Trophoblast cell (in vitro differentiated cells and primary cell): ENCODE results near the gene SCMH1.
A peak's percentile ranks its signal among the peaks of the same experiment; 100 is the strongest.

ENCODE experiments used
- DNase-seq, 2 donors: peaks; one replicate each; pipeline ENCODE4 v3.0.0-alpha.2; 2016
- H2AFZ ChIP-seq: 2 replicates; pipeline ENCODE4 v1.6.1; 2013; ENCODE audit warnings: low read length, moderate library complexity, mild to moderate bottlenecking; ENCODE audit not compliant: insufficient read depth, poor library complexity
- H2AK5ac ChIP-seq: 2 replicates; pipeline ENCODE4 v1.6.1; 2013; ENCODE audit warnings: mild to moderate bottlenecking, low read length
- H2BK120ac ChIP-seq: 2 replicates; pipeline ENCODE4 v1.6.1; 2013; ENCODE audit warnings: low read length, mild to moderate bottlenecking, moderate library complexity; ENCODE audit not compliant: insufficient read depth, poor library complexity
- H2BK12ac ChIP-seq: 2 replicates; pipeline ENCODE4 v1.6.1; 2013; ENCODE audit warnings: mild to moderate bottlenecking, low read length, moderate library complexity
- H2BK5ac ChIP-seq: 2 replicates; pipeline ENCODE4 v1.6.1; 2013; ENCODE audit warnings: low read length, low read depth, moderate library complexity, mild to moderate bottlenecking; ENCODE audit not compliant: poor library complexity
- H3K14ac ChIP-seq: 2 replicates; pipeline ENCODE4 v1.6.1; 2013; ENCODE audit warnings: mild to moderate bottlenecking, low read length
- H3K18ac ChIP-seq: 2 replicates; pipeline ENCODE4 v1.6.1; 2013; ENCODE audit warnings: mild to moderate bottlenecking, low read length
- H3K23ac ChIP-seq: 2 replicates; pipeline ENCODE4 v1.6.1; 2013; ENCODE audit warnings: low read length
- H3K27ac ChIP-seq: 2 replicates; pipeline ENCODE4 v1.5.1; 2013; ENCODE audit warnings: low read depth, mild to moderate bottlenecking, inconsistent platforms, low read length, moderate library complexity
- H3K27me3 ChIP-seq: 2 replicates; pipeline ENCODE4 v1.6.1; 2013; ENCODE audit warnings: inconsistent platforms, mild to moderate bottlenecking, low read length, moderate library complexity; ENCODE audit not compliant: insufficient read depth
- H3K36me3 ChIP-seq, 2 experiments: 1 replicate in 1 of 2; 2 replicates in 1 of 2; pipeline ENCODE4 v1.6.1; 2013; ENCODE audit warnings: low read length in 2 of 2, mild to moderate bottlenecking in 2 of 2, moderate library complexity in 1 of 2; ENCODE audit not compliant: insufficient read depth in 2 of 2, control insufficient read depth in 1 of 2
- H3K4ac ChIP-seq: 2 replicates; pipeline ENCODE4 v1.6.1; 2013; ENCODE audit warnings: low read depth, mild to moderate bottlenecking, low read length, moderate library complexity
- H3K4me1 ChIP-seq, 2 experiments: 1 replicate in 1 of 2; 2 replicates in 1 of 2; pipeline ENCODE4 v1.6.1; 2013; ENCODE audit warnings: low read length in 2 of 2, mild to moderate bottlenecking in 2 of 2, moderate library complexity in 1 of 2; ENCODE audit not compliant: insufficient read depth in 2 of 2, control insufficient read depth in 1 of 2
- H3K4me2 ChIP-seq: 2 replicates; pipeline ENCODE4 v1.6.1; 2013; ENCODE audit warnings: inconsistent platforms, mild to moderate bottlenecking, low read length, moderate library complexity
- H3K4me3 ChIP-seq: 2 replicates; pipeline ENCODE4 v1.5.1; 2013; ENCODE audit warnings: mild to moderate bottlenecking, low read depth, low read length, inconsistent platforms
- H3K79me1 ChIP-seq: one replicate; pipeline ENCODE4 v1.6.1; 2013; ENCODE audit warnings: low read length
- H3K79me2 ChIP-seq: 2 replicates; pipeline ENCODE4 v1.6.1; 2013; ENCODE audit warnings: low read length, mild to moderate bottlenecking; ENCODE audit not compliant: control insufficient read depth, insufficient read depth, poor library complexity
- H3K9ac ChIP-seq: 2 replicates; pipeline ENCODE4 v1.6.1; 2013; ENCODE audit warnings: mild to moderate bottlenecking, low read length
- H3K9me3 ChIP-seq: 2 replicates; pipeline ENCODE4 v1.6.1; 2013; ENCODE audit warnings: low read depth, mild to moderate bottlenecking, control low read depth, inconsistent platforms, low read length; ENCODE audit not compliant: insufficient read depth
- H4K12ac ChIP-seq: 2 replicates; pipeline ENCODE4 v1.6.1; 2013; ENCODE audit warnings: low read depth, mild to moderate bottlenecking, low read length, moderate library complexity
- H4K8ac ChIP-seq: 2 replicates; pipeline ENCODE4 v1.6.1; 2013; ENCODE audit warnings: low read depth, mild to moderate bottlenecking, low read length, moderate library complexity
- H4K91ac ChIP-seq: one replicate; pipeline ENCODE4 v1.6.1; 2013; ENCODE audit warnings: low read depth, mild to moderate bottlenecking, low read length, moderate library complexity
- WGBS: extraction: QIAGEN DNeasy Blood & Tissue Kit; methylation state at CpG from one replicate; pipeline ENCODE4 v1.1.7; 2013; ENCODE audit warnings: missing lambda C conversion rate; ENCODE audit not compliant: insufficient read length, insufficient coverage; ENCODE audit errors: extremely low coverage; 5-methylcytosine and 5-hydroxymethylcytosine counted together

SCMH1 gene

DNA sequence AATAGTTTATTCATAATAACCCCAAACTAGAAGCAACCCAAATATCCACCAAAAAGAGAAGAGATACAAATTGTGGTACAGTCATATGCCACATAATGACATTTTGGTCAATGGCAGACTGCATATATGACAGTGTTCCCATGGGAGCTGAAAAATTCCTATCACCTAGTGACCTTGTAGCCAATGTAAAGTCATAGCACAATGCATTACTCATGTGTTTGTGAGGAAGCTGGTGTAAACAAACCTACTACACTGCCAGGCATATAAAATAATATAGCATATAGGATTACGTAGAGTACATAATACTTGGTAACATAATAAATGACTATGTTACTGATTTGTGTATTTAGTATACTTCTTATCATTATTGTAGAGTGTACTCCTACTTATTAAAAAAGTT lies 191.1 kb downstream of the SCMH1 start:
- Histone ChIP-seq H3K27me3 (no peaks in the 10 kb centered on the region), H3K4ac (no peak overlapping the region), H3K4me2 (no peak overlapping the region), H3K79me1 (no peaks in the 10 kb centered on the region), H3K4me1 (no peaks in the 10 kb centered on the region), H3K36me3 (peaks cover 10 to 18% of the 10 kb centered on the region in 2 experiments), H2BK5ac (no peak overlapping the region), H2BK12ac (no peak overlapping the region), H3K9me3 (no peaks in the 10 kb centered on the region), H2AK5ac (no peak overlapping the region), H2AFZ (no peak overlapping the region), H3K4me3 (no peak overlapping the region), H4K12ac (no peak overlapping the region), H4K91ac (no peak overlapping the region), H3K23ac (no peak overlapping the region), H3K79me2 (no peaks in the 10 kb centered on the region), H4K8ac (no peak overlapping the region), H3K14ac (no peak overlapping the region), H3K18ac (no peak overlapping the region), H3K9ac (no peak overlapping the region), H2BK120ac (no peak overlapping the region), H3K27ac (no peak overlapping the region)
- DNase-seq: no peak
- WGBS: no CpG with 5 or more reads among the region's 1 CpG

DNA sequence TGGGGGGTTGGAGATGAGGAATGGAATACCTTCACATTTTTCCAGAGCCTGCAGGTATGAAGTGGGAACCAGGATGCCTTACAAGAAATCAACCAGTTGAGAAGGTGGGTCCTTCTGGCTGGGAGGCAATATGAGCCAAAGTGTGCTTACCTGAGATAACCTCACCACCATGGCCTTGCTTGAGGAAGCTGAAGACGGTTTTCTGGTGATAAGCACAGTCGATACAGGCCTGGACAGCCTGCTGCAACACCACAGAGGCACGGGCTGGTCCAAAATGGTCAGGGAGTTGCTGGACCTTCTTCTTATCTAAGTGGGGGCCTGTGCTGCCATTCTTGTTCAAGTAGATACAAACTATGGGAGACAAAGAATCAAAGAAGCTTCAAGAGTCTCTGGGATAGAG lies 193.6 kb downstream of the SCMH1 start:
- no CpG with 5 or more reads among the region's 3 CpGs for WGBS
- Histone ChIP-seq H3K23ac (no peak overlapping the region), H3K4me1 (peaks cover 5 to 10% of the 10 kb centered on the region in 2 experiments), H2BK5ac (no peak overlapping the region), H3K4me2 (no peak overlapping the region), H4K91ac (no peak overlapping the region), H2BK12ac (no peak overlapping the region), H3K79me1 (no peaks in the 10 kb centered on the region), H3K9ac (no peak overlapping the region), H3K4ac (no peak overlapping the region), H3K27ac (no peak overlapping the region), H2BK120ac (no peak overlapping the region), H2AFZ (no peak overlapping the region), H3K4me3 (no peak overlapping the region), H4K12ac (no peak overlapping the region), H3K36me3 (peaks cover 10 to 20% of the 10 kb centered on the region in 2 experiments), H4K8ac (no peak overlapping the region), H3K79me2 (no peaks in the 10 kb centered on the region), H3K18ac (no peak overlapping the region), H3K9me3 (no peaks in the 10 kb centered on the region), H3K27me3 (no peaks in the 10 kb centered on the region), H3K14ac (no peak overlapping the region), H2AK5ac (no peak overlapping the region)
- DNase-seq: no peak

GRCh38 chr1:41046347-41046775 lies 195.7 kb downstream of the SCMH1 start:
- H3K4me3 ChIP-seq: no peak overlapping the region
- H3K79me1 ChIP-seq: no peaks in the 10 kb centered on the region
- no peak overlapping the region for H3K23ac ChIP-seq
- no peak overlapping the region for H3K14ac ChIP-seq
- no peak overlapping the region for H2BK120ac ChIP-seq
- no peak overlapping the region for H3K9ac ChIP-seq
- H3K36me3 ChIP-seq: peaks cover 10 to 18% of the 10 kb centered on the region in 2 experiments
- H3K27ac ChIP-seq: no peak overlapping the region
- H3K4ac ChIP-seq: no peak overlapping the region
- H3K18ac ChIP-seq: no peak overlapping the region
- H2BK12ac ChIP-seq: no peak overlapping the region
- no peaks in the 10 kb centered on the region for H3K27me3 ChIP-seq
- H4K8ac ChIP-seq: no peak overlapping the region
- H4K91ac ChIP-seq: no peak overlapping the region
- no peak overlapping the region for H2BK5ac ChIP-seq
- no CpG with 5 or more reads among the region's 10 CpGs for WGBS
- no peak overlapping the region for H3K4me2 ChIP-seq
- H3K9me3 ChIP-seq: no peaks in the 10 kb centered on the region
- H3K4me1 ChIP-seq: peaks cover 5 to 10% of the 10 kb centered on the region in 2 experiments
- no peak overlapping the region for H4K12ac ChIP-seq
- no peak overlapping the region for H2AFZ ChIP-seq
- no peak overlapping the region for H2AK5ac ChIP-seq
- no peaks in the 10 kb centered on the region for H3K79me2 ChIP-seq
- no peak for DNase-seq

GRCh38 chr1:41045740-41046139 lies 196.4 kb downstream of the SCMH1 start:
- Histone ChIP-seq H3K27ac (no peak overlapping the region), H3K18ac (no peak overlapping the region), H2AK5ac (no peak overlapping the region), H3K9me3 (no peaks in the 10 kb centered on the region), H3K4me3 (no peak overlapping the region), H2BK5ac (no peak overlapping the region), H2BK120ac (no peak overlapping the region), H3K4me1 (peaks cover 5 to 10% of the 10 kb centered on the region in 2 experiments), H3K27me3 (no peaks in the 10 kb centered on the region), H3K79me2 (no peaks in the 10 kb centered on the region), H3K9ac (no peak overlapping the region), H3K4ac (no peak overlapping the region), H3K36me3 (peaks cover 10 to 18% of the 10 kb centered on the region in 2 experiments), H4K8ac (no peak overlapping the region), H3K14ac (no peak overlapping the region), H4K12ac (no peak overlapping the region), H4K91ac (no peak overlapping the region), H2BK12ac (no peak overlapping the region), H3K4me2 (no peak overlapping the region), H3K23ac (no peak overlapping the region), H3K79me1 (no peaks in the 10 kb centered on the region), H2AFZ (no peak overlapping the region)
- peak in 1 of 2 donors; percentile 15 for DNase-seq
- WGBS: no CpG with 5 or more reads among the region's 5 CpGs
